Astrocyte of the cerebellum (primary cell): ENCODE data around the gene DEPDC5.

Experiments
- DNase-seq: peaks from one replicate; pipeline ENCODE4 v3.0.0-alpha.2; 2011; ENCODE audit warnings: low read depth
- H3K4me3 ChIP-seq: 2 replicates; pipeline ENCODE4 v1.5.1; 2011; ENCODE audit warnings: mild to moderate bottlenecking, low read depth, low read length, moderate library complexity
- CTCF ChIP-seq: IDR thresholded peaks from 2 replicates; pipeline ENCODE4 v1.5.1; 2012; ENCODE audit warnings: low read length, low read depth, moderate library complexity, mild to moderate bottlenecking; ENCODE audit errors: missing control alignments
- in situ Hi-C: cut with HindIII; loops from 2 replicates; pipeline ENCODE4 v1.10.0; 2017; ENCODE audit warnings: low sequenced_read_pairs

Gene DEPDC5

GRCh38 chr22:31833930-31834329 is 80.1 kb downstream of the DEPDC5 start:
- no peak for TF ChIP-seq CTCF
- DNase-seq = no peak
- in situ Hi-C loops = no loop called here
- H3K4me3 ChIP-seq = no peak overlapping the region

GRCh38 chr22:31836010-31836409 is 82.2 kb downstream of the DEPDC5 start:
- in situ Hi-C loops = no loop called here

GRCh38 chr22:31838917-31839316 is 85.1 kb downstream of the DEPDC5 start:
- H3K4me3 ChIP-seq = no peak overlapping the region
- no peak for TF ChIP-seq CTCF
- DNase-seq = no peak
- in situ Hi-C loops = no loop called here

More at GRCh38 chr22:31836010-31836409, 82.2 kb downstream of the DEPDC5 start:
- no peak for TF ChIP-seq CTCF
- H3K4me3 ChIP-seq = no peak overlapping the region
- DNase-seq = no peak

GRCh38 chr22:31839986-31840385 is 86.2 kb downstream of the DEPDC5 start:
- H3K4me3 ChIP-seq = no peak overlapping the region
- in situ Hi-C loops = no loop called here
- DNase-seq = no peak
- no peak for TF ChIP-seq CTCF

GRCh38 chr22:31840585-31840984 is 86.8 kb downstream of the DEPDC5 start:
- no peak overlapping the region for H3K4me3 ChIP-seq
- TF ChIP-seq CTCF = no peak
- no peak for DNase-seq
- in situ Hi-C loops = no loop called here

- H3K4me3 ChIP-seq = peak overlapping the region; percentile 27
- TF ChIP-seq CTCF = no peak
- in situ Hi-C loops = no loop called here
- DNase-seq = no peak
Observed at GRCh38 chr22:31841078-31841827, 87.4 kb downstream of the DEPDC5 start.

GRCh38 chr22:31843526-31843925 is 89.7 kb downstream of the DEPDC5 start:
- no peak for TF ChIP-seq CTCF
- in situ Hi-C loops = no loop called here
- DNase-seq = no peak
- H3K4me3 ChIP-seq = no peak overlapping the region
